GM11168 (cell line): ENCODE measurements around the gene PFKP.

Source experiments
- in situ Hi-C: fragments of 300-500 bp; cut with MboI; formaldehyde crosslinking; loops from one replicate; pipeline ENCODE4 v1.12.0; 2022; ENCODE audit warnings: low sequenced_read_pairs; ENCODE audit not compliant: unreplicated experiment

PFKP gene

GRCh38 chr10:3068201-3068967 lies 1.0 kb downstream of the PFKP start:
- in situ Hi-C loops, result no loop called here

DNA sequence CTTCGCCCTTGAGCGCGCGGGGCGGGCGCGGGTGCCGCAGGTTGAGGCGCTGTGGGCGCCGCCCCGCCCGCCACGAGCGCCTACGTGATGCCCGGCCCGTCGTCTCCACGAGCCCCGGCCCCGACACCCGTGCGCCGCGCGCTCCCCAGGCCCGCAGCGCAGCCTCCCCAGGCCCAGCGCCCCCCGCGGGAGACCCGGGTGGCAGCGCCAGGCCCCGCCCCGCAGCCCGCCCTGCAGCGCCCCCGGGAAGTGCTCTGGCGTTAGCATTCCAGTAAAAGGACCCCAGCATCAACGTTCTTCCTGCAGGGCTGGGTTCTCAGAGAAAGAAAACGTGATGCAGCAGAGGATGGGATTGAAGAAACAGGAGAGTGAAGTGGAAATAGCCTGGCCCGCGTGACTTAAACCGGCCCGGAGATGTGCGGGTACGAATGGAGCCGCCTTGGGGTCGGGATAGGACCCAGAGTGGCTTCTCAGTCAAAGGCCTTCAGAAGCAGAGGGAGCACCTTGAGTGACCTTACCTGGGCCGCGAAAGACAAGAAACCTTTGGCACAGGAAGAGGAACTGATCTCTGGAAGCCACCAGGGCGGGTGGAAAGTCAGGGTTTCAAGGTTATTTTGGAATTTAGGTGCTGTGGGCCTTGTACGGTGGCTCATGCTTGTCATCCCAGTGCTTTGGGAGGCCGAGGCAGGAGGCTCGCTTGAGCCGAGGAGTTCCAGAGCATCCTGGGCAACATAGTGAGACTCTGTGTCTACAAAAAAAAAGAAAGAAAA lies 1.8 kb downstream of the PFKP start:
- in situ Hi-C loops, result no loop called here

- in situ Hi-C loops, result no loop called here
Observed at GRCh38 chr10:3069876-3070275, 2.5 kb downstream of the PFKP start.

DNA sequence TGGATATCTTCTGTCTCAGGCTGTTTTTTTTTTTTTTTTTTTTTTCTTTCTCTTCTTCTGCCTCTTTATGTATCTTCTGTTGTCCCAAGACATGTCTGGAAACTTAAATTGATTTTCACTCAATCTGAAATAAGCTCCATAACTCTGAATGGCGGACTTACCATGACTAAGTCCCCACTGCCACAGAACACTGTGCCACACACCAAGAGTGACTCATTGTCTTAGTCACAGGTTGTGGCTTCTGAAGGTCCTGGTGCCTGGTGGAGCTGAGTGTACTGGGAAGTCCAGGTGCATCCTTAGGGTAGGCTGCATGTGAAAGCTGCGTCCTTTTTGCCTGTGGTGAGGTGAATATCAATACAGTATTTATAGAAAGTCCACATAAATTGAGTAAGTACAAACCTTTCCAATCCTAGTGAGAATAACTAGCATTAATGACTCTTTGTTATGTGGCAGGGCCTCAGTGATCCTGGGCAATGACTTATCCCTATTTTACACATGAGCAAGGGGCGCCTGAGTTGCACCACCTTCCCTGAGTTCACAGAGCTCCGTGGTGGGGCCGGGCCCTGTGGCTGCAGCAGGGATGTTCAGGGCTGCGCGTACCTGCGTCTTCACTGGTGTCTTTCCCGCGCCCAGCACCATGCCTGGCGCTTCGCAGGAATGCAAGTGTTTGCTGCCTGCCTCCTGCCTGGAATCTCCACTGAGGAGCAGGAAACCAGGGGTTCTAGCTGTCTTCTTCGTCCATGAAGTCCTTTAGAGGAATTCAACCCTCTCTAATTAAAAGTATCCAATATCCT lies 4.3 kb downstream of the PFKP start:
- in situ Hi-C loops, result no loop called here

DNA sequence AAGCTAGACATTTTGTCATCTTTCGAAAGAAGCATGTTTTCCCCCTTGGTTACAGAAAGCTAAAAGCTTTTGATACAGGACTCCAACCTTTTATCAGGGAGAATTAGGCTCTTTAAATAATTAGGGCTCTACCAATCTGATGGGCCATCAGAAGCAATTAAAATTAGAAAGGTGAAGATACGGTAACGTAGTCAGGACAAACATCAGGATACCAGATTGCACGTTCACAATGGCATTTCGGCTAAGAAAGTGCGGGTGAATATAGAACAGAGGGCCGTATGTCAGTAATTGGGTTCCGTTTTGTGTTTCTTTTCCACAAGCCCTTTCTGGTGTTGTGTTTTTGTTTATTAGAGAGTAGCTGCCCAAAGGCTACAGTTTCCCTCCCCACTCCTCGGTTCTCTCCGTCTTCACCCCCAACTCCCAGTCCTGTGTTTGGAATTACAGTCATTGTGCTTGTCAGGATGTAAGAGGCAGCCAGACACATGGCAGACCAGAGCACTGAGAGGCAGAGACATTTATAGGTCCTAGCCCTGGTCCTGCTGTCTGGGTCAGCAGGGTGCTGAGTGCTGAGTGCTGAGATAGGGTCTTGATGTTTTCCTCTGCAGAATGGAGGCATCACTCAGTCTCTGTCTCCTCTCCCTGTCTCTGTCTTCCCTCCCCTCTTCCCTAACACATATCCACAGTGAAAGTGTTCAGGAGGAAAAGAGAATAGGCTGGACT lies 5.5 kb downstream of the PFKP start:
- in situ Hi-C loops, result no loop called here

GRCh38 chr10:3074145-3074665 lies 6.9 kb downstream of the PFKP start:
- in situ Hi-C loops, result no loop called here

GRCh38 chr10:3074985-3075600 lies 7.7 kb downstream of the PFKP start:
- in situ Hi-C loops, result no loop called here

- in situ Hi-C loops, result no loop called here
Observed at GRCh38 chr10:3076138-3076537, 8.8 kb downstream of the PFKP start.

- in situ Hi-C loops, result no loop called here
Observed at GRCh38 chr10:3077509-3077908, 10.2 kb downstream of the PFKP start.

- in situ Hi-C loops, result no loop called here
Observed at GRCh38 chr10:3077940-3078630, 10.7 kb downstream of the PFKP start.

DNA sequence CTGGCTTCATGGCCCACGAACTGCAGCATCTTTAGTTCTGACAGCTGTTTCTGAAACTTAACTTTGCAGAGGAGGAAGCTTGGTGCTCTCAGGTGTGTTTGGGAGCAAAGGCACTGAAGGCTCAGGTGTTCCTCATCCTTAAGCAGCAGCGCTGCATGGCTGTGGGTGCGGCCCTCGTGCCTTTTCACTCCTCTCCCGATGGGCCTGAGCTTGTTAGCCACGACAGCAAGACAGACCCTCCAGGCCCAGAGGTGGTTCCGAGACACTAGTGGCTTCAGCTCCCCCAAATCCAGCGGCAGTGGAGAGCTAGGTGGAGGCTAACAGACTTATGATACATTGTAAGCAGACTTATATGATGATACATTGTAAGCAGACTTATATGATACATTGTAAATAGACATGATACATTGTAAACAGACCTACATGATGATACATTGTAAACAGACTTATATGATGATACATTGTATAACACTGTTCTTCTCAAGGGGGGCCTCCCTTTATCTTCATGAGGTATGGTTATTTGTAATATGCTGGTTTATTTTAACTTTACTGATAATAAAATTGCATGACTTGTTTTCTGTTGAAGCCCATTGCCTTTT lies 14.1 kb downstream of the PFKP start:
- in situ Hi-C loops, result no loop called here

- in situ Hi-C loops, result no loop called here
Observed at GRCh38 chr10:3082290-3082689, 14.9 kb downstream of the PFKP start.

GRCh38 chr10:3085785-3086567 lies 18.6 kb downstream of the PFKP start:
- in situ Hi-C loops, result no loop called here

- in situ Hi-C loops, result no loop called here
Observed at GRCh38 chr10:3090388-3090787, 23.0 kb downstream of the PFKP start.

- in situ Hi-C loops, result no loop called here
Observed at GRCh38 chr10:3090914-3091787, 23.8 kb downstream of the PFKP start.

DNA sequence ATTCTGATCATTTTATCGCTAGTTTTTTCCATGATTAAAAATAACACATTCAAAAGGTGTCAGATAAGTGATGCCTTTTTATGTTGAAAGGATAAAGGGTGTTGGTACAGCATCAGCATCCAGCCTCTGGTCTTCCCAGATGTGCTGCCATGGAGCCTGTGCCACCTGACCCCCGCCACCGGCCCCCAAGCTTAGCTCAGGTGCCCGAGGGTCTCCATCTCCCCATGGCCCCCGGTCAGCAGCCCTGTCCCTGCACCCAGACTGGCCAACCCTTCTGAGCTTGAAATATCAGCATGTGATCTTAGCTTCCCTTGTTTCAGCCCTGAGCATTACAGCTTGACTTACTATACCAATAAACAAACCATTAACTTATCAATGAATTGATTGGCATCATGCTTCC lies 24.6 kb downstream of the PFKP start:
- in situ Hi-C loops, result no loop called here

DNA sequence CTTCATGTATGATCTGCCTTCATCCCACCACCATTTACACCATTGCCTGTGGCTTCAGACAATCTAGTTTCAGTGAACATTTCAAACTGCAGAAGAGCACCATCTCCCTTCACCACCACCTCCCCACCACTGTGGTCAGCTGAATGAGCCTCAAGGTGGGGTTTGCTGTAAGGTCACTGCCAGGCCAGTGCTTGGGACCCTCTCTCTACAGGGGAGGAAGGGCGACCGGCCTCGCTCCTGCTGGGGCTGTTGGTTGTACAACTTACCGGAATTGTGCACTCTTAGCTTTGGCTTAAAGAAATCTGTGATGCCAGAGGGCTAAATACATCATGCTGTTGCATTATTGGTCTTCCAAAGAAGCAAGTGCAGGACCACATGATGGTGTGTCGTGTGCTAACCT lies 26.6 kb downstream of the PFKP start:
- in situ Hi-C loops, result no loop called here
